HL-60/S4 (cell line): ENCODE measurements around the gene RPE65.
"Not testable (repeated sequence)": the region's sequence is repeated elsewhere in the genome, so short reads cannot be mapped to it uniquely, and the experiment has no call there.

Source experiments
- in situ Hi-C: fragments of 300-500 bp; cut with MboI; formaldehyde crosslinking; loops from 2 replicates; pipeline ENCODE4 v1.14.3; 2022; ENCODE audit warnings: low sequenced_read_pairs

The RPE65 gene

DNA sequence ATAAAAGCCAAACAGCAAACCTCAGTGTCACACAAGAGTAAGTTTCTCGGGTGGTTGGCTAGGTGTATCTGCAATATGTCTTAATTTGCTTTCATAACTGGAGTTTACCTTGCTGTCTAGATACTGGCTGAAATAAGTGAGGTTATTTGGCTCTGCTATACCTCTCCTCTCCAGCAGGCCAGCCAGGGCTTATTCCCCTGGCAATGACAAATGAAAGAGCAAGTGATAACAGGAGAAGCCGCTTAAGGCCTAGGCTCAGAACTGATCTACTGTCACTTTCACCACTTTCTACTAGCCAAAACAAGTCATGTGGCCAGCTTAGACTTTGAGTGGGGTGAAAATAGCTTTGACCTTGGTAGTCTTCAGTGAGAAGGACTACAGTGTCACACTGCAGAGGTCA is 4.8 kb upstream of the RPE65 start:
- in situ Hi-C loops = no loop called here

DNA sequence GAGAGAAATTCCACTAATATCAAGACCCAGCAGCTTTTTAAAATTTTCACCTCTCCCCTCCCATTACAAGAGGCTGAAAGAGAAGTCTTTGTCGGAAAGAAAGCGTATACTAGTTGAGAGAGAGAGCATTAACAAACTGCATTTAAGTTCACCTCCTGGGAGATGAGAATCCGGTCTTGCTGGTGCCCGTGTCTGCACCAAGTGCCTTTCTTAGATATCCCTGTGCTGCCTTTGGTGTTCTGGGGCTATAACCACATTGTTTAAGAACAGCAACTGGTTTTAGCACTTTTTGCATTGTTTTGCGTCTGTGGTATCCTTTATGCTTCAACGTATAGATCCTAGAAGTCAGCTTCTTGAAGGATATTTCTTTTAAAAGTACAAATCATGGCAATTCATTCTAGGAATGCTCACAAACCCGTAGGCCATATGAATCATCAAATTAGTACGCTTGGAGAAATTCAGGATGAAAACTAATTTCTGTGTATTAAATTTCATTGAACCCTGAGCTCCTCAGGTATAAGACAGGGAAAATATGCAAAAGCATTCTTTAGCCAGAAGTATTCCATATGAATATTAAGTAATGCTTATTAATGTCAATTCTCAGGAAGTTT is 3.4 kb upstream of the RPE65 start:
- in situ Hi-C loops = no loop called here

DNA sequence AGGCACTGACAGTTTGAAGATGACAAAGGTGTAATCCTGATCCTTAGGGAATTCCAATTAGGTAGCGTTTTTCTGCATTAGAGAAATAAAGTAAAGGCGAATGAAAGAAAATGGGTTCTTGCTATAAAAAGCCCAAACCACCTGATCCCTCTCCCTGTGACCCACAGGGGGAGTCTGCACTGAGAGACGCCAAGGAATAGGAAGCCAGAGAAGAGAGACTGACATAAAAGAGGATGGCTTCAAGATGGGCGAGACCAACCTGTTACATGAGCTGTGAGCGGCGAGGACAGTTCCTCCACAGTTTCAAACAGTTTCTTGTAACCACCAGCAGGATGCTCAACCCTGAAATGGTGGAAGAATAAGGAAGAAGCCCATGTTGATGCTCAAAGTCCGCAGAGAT is 1.4 kb downstream of the RPE65 start:
- in situ Hi-C loops = no loop called here

DNA sequence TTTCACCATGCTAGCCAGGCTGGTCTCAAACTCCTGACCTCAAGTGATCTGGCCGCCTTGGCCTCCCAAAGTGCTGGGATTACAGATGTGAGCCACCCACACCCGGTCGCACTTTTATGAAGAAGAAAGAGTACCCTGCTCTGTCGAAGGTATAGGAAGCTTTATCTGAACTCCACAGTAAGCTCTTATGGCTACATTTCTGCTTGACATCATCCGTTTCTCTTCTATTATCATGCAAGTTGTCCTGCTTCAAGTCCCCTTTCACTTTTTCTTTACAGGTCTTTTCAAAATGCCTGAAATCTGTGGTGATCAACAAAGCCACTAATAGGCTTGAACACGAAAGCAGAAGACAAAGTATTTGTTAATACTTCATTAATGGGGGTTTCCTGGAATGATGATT is 4.0 kb downstream of the RPE65 start:
- in situ Hi-C loops = no loop called here

DNA sequence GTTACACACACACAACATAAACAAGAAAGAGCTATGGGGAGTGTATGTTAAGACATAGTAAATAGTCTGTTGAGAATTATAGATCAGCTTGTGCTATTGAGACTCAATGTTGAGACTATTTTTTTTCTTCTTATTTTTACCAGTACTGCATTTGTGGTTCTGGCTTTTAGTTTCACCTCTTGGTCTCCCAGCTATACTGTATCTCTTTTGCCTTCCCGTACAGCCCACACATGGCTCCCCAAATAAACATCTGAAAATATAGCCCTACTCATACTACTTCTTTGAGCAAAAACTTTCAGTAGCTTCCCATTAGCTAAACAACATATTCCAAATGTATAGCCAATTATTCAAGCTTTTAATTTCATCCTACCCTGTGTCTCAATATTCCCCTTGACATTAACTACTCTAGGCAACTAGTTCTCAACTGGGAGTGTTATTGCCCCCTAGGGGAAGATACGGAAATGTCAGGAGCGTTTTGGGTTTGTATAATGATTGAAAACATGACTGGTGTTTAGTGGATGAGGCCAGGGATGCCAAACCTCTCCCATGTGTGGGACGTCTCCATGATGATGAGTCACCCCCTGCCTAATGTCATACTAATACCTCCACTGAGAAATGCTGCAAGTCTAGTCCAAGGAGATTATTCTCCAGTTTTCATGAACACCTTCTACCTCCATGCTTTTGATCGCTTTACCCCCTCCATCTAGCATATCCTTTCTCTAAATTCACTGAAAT is 6.8 kb downstream of the RPE65 start:
- in situ Hi-C loops = no loop called here

DNA sequence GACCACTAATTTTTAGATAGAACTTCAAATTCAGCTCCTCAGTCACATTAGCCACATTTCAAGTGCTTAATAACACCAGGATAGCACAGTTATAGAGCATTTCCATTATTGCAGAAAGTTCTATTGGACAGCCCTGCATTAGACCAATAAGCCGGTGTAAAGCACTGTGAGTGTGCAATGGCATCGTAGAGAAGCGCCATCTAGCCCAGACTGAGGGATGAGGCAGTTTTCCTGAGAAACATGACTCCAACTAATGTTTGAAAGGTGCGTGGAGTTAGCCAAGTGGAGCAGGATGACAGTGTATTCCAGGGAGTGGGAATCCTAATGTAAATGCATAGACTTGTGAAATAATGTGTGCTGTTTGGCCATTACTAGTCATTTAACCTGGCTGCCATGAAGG is 7.7 kb downstream of the RPE65 start:
- in situ Hi-C loops = no loop called here

DNA sequence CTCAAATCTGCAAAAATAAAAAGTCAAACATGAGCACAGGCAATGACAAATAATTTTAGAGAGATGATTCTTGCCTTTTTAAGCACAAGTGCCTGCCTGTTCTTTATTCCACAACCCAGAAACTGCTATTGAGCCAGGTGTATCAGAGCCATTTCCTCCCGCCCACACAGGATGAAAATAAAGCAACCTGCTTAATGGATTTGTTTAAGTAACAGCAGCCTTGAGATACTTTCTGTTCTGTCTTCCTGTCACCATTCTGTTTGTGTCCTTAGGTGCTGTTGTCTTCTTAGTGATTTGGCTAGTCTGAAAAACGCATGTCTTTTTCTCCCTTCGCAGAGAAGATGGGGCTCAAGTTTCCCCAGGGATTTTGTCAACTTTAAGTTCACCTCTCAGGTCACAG is 11.4 kb downstream of the RPE65 start:
- in situ Hi-C loops = no loop called here

DNA sequence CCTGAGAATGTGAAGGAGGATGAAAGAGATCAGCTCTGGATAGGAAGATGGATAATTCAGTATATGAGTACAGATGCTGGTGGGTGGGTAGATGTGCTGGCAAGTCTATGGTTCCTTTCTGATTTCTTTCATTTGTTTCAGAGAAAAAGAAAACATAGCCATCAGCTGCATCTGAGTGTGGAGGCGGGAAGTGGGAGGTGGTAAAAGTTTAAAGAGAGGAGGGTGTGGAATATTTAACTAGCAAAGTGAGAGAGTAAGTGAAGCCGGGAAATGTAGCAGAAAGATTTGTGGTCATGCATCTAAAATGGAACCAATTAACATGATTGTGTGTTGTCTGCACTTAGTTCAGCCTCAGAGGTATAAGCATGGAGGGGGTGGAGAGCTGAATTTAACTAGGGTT is 16.4 kb downstream of the RPE65 start:
- in situ Hi-C loops = no loop called here

DNA sequence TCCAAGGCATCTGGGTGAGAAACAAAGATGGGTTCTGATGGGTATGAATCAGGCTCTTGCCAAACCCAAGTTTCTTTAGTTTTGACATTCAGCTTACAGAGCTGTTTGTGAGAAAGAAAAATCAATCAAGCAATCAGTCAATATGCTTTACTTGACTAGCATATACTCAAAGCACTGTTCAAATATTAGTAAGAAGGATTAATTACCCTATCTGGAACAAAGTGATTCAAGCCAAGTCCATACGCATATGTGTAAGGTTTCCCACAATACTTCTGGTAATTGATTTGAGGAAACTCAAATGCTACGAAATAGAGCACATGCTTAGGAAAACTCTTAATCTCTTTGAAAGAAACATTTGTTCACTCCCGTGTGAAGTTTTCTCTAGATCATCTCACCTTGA is 18.7 kb downstream of the RPE65 start:
- in situ Hi-C loops = no loop called here

DNA sequence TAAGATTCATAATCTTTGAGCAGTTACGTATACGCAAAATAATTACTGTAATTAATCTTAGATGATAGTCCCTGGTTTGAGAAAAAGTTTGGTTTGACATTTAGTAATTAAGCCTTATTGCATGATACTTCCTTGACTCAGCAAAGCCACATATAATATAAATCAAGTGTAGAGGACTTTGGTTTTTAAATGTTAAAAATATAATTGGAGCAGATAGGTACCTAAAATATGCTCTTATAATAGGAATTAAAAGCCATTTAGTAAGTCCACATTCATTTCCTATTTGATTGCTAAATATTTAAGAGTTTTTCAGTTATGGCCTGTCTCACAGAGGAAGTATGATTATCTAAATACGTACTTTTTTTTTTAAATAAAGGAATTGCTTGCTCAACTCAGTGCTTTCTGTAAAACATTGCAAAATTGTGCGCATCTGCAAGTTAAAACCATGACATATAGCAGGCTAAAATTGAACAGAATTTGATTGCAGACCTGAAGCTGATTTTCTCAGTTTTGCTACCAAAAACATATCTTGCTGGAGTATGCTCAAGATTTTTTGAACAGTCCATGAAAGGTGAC is 20.4 kb downstream of the RPE65 start:
- in situ Hi-C loops = no loop called here

DNA sequence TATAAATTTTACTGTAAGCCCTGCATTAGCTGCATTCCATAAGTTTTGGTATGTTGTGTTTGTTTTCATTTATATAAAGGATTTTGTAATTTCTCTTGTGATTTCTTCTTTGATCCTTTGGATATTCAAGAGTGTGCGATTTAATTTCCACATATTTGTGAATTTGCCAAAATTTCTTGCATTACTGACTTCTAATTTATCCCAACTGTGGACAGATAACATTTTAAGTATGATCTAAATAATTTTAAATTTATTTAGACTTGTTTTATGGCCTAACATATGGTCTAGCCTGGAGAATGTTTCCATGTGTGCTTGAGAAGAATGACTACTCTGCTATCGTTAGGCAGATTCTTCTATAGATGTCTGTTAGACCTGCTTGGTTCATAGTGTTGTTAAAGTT is 23.2 kb downstream of the RPE65 start:
- in situ Hi-C loops = no loop called here

DNA sequence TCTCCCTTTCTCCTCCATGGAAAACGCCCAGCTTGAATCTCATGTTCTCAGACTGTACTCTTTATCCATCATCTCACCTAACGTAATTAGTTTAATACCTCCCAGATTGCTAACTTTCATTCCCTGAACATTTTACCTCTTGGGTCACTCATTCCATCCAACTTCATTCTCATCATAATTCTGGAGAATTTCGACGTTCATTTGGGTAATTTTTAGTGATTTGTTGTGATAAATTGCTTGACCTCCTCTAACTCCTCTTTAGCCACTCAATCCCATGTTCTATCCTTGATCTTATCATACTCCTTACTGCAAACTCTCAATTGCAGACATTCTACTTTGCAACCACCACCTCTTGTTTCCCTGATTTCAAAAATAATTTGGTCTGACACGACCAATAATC is 28.4 kb downstream of the RPE65 start:
- in situ Hi-C loops = no loop called here

DNA sequence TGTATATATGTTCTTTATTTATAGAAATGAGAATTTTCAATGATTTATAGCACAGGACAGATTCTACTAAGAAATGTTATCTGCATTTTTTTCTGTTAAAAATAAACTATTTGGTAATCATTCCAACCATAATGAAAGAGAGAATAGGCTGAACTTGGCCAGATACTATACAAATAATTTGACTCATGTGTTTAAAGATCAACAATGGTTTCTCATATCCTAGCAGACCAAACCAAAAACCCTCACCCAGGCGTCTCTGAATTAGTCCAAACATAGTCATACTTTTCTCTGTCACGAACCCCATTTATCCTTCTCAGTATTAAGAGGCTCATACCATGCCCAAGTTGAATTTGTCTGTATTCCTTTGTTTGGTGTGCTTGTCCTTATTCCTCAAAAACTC is 40.3 kb downstream of the RPE65 start:
- in situ Hi-C loops = no loop called here

DNA sequence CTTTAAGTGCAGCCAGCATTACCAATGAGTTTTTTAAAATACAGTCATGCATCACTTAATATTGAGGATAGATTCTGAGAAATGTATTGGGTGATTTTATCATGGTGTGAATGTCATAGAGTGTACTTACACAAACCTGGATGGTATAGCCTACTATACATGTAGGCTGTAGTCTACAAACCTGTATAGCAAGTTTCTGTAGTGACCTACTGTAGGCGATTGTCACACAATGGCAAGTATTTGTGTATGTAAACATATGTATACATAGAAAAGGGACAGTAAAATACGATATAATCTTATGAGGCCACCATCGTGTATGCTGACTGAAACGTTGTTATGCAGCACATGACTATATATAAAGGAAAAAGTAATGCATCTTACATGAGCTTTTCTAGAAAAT is 48.2 kb downstream of the RPE65 start:
- in situ Hi-C loops = no loop called here

DNA sequence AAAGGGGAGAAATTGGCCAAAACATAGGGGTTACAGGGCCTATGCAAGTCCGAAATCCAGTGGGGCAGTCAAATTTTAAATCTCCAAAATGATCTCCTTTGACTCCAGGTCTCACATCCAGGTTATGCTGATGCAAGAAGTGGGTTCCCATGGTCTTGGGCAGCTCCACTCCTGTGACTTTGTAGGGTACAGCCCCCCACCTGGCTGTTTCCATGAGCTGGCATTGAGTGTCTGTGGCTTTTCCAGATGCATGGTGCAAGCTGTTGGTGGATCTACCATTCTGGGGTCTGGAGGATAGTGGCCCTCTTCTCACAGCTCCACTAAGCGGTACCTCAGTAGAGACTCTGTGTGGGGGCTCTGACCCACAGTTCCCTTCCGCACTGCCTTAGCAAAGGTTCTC is 54.2 kb downstream of the RPE65 start:
- in situ Hi-C loops = not testable (repeated sequence)

DNA sequence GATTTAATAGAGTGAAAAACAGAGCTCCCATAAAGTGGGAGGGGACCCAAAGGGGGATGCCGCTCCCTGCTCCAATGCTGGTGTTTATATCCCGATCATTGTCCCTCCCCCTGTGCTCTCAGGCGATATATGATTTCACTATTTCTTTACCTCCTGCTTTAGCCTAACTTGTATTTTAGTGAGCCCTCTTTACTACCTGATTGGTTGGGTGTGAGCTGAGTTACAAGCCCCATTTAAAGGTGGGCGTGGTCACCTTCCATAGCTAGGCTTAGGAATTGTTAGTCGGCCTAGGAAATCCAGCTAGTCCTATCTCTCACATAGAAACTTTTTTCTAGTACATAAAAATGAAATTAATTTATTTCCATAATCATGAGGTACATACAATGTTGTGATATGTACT is 57.3 kb downstream of the RPE65 start:
- in situ Hi-C loops = not testable (repeated sequence)

DNA sequence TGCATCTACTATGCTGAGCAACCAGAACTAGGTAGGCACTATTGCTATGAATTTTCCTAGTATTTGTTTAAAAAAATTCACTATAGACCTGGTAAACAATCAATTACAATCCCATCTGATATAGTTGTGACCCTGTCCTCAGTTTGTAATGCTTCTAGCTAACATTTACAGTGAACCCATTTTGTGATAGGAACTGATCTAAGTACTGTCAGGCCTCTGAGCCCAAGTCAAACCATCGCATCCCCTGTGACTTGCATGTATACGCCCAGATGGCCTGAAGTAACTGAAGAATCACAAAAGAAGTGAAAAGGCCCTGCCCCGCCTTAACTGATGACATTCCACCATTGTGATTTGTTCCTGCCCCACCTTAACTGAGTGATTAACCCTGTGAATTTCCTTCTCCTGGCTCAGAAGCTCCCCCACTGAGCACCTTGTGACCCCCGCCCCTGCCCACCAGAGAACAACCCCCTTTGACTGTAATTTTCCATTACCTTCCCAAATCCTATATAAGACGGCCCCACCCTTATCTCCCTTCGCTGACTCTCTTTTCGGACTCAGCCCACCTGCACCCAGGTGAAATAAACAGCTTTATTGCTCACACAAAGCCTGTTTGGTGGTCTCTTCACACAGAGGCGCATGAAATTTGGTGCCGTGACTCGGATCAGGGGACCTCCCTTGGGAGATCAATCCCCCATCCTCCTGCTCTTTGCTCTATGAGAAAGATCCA is 63.8 kb downstream of the RPE65 start:
- in situ Hi-C loops = not testable (repeated sequence)

DNA sequence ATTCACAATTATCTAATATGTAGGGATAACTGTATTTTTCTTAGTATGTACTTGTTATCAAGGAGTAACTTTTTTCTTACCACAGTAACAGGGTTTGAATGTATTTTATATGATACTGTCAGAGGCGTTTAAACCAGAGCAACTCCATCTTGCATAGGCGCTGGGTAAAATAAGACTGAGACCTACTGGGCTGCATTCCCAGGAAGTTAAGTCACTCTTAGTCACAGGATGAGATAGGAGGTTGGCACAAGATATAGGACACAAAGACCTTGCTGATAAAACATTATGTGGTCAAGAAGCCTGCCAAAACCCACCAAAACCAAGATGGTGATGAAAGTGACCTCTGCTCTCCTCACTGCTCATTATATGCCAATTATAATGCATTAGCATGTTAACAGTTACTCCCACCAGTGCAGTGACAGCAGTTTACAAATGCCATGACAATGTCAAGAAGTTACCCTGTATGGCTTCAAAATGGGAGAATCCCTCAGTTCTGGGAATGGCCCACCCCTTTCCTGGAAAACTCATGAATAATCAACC is 64.8 kb downstream of the RPE65 start:
- in situ Hi-C loops = no loop called here

DNA sequence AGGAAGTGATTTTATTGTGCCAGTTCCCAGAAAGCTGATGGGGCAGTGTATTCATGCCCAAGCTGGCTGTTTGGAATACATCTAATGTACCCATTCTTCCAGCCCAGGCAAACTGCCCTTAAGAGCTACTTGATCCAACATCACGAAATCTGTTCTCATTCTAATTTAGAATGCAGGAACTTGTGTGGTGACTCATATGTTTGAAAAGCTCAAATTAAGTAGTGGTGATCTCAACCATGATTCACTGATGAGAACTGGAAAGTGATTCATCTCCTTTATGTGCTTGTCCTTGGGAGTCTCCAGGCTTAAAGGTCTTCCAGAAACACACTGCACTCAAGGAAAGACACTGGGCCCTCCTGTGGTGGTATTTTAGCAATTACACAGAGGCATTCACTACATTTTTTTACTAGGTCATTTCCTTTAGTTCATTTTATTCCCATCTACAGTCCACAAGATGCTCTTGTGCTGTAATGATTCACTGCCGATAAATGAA is 65.4 kb downstream of the RPE65 start:
- in situ Hi-C loops = no loop called here

DNA sequence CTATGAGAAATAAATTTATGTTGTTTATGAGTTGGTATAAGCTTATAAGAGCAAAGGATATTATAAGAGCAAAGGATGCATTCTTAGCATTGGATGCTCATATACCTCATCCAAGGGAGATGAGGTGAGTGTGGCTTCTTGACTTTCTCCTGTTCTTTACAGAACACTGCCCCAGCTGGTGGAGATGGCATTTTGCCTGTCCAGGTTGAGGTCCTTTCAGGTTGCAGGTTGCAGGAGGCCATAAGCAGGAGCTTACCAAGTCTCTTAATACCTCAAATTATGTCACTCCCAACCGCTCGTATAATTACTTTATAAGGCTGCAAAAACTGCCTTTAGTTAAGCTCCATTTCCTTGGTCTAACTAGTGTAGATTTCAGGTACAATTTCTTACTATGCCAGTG is 66.7 kb downstream of the RPE65 start:
- in situ Hi-C loops = no loop called here

DNA sequence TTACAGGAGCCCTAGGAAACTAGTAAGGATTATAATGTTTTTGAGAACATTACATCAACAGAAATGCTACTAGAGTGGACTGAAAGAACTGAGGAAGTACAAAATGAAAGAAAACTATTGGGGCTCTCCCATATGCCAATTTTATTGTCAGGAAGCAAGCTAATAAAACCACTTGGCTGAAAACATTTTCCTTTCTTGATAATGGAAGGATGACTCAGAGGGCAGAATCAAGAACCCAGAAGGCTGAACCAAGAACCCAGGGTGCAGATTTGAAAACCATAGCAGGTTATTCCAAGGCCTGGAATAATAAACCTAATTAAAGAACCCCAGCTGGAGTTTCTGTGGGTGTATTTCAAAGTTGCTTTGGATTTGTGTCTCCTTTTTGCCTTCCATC is 70.7 kb downstream of the RPE65 start:
- in situ Hi-C loops = no loop called here
